Cerebellar nuclear complex (tissue), 1 donor: ENCODE measurements around the gene NR1I3.
"Not testable (repeated sequence)": the region's sequence is repeated elsewhere in the genome, so short reads cannot be mapped to it uniquely, and the experiment has no call there.

Experiments used
- DNase-seq, 2 experiments: peaks; one replicate each; lab custom pipeline; 2025; lab: John Stamatoyannopoulos, UW

Gene NR1I3

DNA sequence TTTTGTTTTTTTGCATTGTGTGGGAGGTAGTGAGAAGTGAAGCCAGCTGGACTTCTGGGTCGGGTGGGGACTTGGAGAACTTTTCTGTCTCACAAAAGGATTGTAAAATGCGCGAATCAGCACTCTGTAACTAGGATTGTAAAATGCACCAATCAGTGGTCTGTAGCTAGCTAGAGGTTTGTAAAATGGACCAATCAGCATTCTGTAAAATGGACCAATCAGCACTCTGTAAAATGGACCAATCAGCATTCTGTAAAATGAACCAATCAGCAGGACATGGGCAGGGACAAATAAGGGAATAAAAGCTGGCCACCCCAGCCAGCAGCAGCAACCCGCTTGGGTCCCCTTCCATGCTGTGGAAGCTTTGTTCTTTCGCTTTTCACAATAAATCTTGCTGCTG is 12.1 kb upstream of the NR1I3 start:
- DNase-seq = not testable (repeated sequence)

DNA sequence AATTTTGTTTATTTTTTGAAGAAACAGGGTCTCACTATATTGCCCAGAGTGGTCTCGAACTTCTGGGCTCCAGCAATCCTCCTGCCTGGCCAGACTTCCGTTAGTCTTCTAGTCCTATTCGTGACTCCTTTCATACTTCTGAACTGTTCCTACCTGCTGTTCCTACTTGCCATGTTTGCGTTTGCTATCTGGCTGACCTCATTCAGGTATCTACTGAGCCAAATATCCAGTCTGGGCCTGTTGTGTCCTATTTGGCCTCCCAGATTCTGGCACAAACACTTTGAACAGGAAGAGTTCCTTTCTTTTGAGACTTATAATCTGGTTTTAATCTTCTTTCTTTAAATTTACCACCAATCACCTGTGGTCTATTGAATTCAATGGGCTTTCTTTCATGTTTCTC is 6.9 kb upstream of the NR1I3 start:
- no peak for DNase-seq

DNA sequence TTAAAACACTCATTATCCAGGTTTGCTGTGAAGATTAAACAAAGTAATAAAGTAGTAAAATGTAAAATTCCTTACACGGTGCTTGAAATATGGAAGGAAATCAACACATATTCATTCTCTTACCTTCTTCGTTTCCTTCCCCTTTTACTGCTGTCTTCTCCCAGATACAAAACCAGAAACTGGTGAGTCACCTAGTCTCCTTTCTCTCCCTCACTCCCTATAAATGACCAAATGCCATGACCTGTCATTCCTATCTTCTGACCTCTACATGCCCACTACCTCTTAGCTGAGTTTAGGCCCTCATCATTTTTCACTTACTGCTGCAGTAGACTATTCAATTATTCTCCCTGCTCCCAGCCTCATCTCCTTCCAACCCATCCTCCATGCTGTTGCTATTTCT is 4.3 kb upstream of the NR1I3 start:
- DNase-seq = no peak

DNA sequence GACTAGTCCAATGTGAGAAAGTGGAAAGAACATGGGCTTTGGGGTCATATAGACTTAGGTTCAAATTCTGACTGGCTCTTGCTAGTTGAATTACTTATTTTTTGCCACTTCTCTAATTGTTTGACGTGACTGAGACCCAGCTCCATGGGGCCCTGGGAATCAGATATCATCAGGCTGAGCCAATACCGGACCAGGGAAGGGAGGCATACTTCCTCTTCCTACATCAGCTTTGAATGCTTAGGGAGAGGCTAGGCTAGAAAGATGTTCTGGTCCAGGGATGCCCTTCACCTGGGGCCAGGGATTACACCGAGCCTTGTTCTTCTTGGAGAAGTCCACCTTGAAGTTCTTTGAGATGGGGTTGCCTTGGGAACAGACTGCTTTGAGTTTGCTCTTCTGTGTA is 3.7 kb upstream of the NR1I3 start:
- no peak for DNase-seq

DNA sequence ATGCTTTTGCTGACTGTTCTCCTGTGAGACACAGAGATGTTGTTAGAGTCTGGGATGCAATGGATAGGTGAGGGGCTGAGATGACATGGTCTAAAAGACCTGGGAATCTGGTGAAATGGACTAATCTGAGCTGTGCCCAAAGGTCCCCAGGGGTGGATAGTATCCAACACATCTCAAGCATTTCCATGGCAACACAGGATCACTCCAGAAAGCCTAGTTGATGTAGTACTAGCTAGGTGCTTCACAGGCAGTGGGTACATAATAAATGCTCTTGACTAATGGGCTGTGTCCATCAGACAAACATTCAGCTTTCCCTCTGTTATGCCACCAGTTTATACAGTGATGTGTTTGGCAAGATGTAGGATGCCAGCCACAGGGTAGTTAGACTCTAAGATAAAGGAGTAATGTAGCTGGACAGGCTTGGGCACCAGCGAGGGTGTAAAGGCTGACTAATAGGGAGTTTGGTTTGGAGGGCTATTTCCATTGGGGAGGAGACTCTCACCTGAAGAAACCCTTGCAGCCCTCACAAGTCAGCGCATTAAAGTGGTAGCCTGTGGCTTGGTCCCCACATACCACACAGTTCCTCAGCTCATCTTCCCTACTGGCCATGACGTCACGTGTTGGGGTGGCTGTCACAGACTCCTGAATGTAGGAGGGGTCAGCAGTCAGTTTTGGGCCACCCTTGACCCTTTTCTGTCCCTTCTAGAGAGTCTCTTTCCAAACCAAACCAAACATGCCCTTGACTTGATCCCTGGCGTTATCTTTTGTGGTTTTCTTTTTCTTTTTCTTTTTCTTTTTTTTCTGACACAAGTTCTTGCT is 1.8 kb downstream of the NR1I3 start:
- no peak for DNase-seq

DNA sequence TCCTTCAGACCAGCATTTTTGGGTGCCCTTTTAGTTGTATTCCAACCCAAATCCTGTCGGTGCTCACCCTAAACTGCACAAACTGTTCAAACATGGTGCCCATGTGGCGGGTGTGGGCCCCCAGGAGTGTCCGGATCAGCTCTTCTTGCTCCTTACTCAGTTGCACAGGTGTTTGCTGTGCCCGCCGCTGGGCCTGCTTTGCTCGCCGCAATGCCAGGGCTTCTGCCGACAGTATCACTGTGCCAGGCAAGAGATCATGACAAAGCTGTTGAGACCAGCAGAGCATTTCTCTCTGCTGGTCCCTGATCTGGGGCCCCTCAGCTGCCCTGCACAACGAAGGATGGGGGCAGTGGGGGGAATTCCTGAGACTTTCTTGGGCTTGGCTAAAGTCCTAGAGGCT is 4.9 kb downstream of the NR1I3 start:
- no peak for DNase-seq

DNA sequence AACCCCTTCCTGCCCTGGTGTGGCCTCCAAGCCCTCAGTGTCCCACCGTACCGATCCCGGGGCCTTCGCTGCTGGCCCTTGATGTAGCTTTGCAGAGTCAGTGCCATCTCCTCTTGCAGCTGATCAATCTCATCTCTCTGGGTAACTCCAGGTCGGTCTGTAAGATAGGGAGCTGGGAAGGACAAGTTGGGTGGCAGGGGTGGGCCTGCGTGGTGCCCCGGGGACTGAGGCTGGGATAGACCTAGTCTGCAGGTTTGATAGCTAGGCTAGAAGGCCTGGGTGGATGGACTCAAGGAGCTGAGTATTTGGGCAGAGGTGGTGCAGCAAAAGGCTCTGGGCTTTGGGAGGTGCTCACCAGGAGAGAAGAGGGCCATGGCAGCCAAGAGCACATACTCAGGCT is 7.2 kb downstream of the NR1I3 start:
- no peak for DNase-seq

DNA sequence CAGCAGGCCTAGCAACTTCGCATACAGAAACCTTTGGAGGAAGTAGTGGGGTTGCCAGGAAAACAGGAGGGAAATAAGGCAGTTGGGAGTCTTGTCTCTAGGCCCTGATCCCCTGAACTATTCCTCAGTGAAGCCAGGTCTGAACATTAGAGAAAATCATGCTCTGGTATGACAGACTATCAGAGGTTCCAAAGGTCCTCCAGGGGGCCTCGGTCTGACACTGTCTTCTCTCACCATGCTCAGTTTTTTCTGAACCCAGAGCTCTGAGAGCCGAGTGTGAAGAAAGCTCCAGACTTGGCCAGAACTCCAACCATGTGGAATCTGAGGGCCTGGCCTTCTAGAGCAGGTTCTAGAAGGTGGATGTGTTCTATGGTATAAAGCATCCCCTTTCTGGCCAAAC is 8.1 kb downstream of the NR1I3 start:
- no peak for DNase-seq

DNA sequence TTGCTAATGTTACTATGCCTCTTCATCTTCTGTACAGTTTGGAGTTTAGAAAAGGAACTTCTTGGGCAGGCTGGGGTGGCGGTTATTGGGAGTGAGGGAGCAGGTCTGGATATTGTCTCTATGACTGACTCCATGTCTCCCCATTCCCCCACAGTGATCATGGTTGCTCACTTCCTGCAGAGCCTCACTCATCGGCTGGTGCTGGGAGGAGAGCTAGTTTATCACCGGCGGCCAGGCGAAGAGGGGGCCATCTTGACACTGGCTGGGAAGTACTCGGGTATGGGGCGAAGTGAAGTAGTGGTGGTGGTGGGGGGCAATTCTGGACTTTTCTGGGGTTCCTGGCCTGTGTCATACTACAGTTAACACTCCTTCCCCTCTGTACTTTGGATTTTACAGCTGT is 10.0 kb downstream of the NR1I3 start:
- no peak for DNase-seq

DNA sequence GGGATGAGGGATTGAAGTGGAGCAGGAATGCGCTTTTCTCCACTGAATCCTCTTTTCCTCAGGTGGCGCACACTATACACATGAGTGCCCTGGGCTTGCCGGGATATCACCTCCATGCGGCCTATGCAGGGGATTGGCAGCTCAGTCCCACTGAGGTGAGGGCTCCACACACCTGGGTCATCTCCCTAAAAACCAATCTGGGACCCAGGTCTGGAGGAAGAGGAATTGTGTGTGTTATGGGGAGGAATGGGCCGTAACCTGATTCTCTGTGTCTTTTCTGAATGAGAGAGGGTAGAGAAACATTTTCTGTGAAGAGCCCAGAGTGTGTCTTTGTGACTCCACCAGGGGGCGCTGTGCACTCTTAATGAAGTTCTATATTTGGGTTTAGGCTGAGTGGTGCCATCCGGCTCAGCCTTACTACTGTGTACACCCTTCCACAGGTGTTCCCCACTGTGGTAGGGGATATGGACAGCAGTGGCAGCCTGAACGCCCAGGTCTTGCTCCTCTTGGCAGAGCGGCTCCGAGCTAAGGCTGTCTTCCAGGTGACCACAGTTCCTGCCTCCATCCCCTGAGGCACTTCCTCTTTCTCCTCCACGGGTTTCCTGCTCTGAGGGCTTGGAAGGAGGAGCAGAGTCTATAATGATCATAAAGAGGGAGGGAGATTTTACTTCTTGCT is 10.7 kb downstream of the NR1I3 start:
- peak in 1 of 2 experiments; percentile 31 for DNase-seq

DNA sequence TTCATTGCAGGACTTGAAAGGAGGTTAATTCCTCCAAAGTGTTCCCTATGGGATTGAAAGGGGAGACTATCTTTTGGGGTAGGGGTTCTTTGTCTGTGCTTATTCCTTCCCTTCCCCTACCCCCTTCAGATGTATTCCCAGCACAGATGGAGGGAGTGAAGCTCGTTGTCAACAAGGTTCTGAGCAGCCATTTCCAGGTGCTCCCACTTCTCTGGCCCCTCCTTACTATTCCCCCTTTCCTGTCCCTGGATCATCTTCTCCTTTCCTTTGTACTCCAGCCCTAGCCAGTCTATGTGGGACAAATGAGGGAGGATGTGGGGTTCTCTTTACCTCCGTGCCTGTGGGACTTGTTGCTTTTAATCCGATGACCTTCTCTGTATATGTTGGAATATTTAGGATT is 11.2 kb downstream of the NR1I3 start:
- no peak for DNase-seq

DNA sequence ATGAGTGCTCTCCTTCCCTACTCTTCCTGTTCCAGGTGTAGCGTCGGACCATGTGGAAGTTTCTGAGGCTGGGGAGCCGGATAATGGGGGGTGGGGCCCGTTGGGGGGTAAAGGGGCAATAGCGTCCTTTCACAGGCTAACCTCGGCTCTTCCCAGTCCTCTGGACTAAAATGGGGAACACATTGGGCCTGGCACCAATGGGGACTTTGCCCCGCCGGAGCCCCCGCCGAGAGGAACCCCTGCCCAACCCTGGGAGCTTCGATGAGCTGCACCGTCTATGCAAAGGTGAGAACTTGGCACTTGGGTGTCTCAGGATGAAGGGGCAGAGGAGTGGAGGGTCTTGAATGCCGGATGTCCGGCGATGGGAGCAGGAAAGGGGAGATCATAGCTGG is 11.7 kb downstream of the NR1I3 start:
- DNase-seq = no peak

DNA sequence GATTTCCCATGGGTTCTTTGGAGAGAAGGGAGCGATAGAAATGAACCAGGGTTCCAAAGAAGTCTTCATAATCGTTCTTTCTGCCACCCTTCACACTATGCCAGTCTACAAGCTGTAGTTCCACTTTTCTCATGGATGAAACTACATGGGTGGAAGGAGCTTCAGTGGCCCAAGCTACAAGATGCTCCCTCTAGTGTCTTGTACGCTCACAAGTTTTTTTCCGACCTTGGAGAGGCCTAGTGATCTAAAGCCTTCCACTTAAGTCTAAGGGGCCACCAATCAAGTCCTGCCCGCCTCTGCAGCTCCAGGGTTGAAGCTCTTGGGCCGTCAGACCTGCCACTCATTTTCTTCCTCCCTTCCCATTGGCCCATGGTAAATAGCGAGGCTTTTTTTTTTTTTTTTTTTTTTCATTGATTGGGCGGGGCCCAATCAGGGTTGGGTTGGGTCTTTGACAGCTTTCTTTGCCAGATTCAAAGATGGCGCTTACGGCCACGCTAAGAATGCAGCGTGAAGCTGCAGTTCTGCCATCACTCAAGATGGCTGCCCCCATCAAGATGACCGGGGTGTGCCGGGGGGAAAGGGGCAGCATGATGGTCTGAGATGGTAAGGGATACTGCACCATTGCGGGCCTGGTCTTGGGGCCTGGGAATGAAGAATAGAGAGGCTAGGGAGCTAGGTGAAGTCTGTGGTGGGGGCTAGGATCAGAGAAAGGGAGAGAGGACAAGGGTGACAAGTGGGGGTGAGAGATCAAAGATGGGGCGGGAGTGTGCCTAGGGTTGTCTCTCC is 12.3 kb downstream of the NR1I3 start, which contains the start of gene TOMM40L:
Gene TOMM40L (plus strand): TSS at position 527 of the 786 bp plus-strand sequence. CDS start 430 bp downstream, outside the sequence.
- peak; percentile 63 to 99 for DNase-seq

DNA sequence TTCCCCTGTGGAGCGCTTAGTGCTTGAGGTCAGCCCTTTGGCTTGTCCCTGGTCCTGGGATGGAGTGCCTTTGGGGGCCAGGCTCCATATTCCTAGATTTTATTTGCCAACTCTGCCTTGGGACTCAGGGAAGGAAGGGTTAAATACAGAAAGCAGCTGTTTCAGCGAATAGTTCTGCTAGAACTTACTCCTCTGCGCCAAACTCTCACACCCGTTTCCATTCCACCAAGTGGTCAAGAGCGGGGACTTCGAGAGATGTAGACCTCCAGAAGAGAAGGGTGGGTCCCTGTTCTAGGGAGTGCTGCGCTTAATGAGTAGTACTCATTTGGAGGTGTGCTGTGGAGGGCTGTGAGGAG is 12.8 kb downstream of the NR1I3 start:
- no peak for DNase-seq

DNA sequence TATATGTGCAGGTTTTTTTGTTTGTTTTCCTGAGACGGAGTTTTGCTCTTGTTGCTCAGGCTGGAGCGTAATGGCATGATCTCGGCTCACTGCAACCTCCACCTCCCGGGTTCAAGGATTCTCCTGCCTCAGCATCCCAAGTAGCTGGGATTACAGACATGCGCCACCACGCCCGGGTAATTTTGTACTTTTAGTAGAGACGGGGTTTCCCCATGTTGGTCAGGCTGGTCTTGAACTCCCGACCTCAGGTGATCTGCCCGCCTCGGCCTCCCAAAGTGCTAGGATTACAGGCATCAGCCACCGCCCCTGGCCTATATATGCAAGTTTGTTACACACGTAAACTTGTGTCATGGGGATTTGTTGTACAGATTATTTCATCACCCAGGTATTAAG is 13.3 kb downstream of the NR1I3 start:
- not testable (repeated sequence) for DNase-seq

DNA sequence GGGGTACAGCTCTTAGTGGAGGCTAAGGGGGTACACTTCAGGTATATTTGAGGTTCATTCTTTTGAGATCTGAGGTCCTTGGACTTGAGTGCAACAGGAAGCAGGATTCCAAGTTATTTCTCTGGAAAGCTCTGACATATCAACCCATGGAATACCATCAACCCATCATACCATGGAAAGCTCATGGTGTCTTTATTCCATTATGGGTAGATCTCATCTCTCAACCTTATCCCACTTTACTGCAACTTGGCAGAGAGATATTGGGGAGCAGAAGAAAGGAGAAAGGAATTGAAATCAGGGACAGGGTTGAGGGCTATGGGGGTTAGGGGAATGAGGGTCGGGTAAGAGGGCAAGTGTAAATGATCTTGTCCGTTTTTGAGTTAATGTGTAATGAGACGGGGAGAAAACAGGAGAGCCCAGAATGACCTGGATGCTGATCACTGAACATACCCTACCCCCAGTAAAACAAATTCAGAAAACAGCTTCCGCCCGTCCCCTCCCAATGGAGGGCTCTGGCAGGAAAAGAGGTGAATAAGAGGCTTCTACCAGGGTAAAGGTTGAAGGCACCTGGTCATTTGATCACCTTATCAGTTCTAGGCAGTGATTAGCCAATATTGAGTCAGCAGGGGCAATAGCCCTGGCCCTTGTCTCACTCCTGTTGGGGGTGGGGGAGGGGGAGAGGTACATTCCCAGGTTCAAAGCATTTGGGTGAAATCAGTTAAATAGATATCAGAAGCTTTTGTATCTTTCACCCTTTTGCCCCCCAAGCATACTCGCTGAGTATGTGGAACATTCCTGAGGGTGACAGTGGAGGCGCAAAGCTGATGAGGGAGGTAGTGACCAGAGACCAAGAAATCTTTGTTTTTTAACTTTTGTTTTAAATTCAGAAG is 14.0 kb downstream of the NR1I3 start:
- no peak for DNase-seq

DNA sequence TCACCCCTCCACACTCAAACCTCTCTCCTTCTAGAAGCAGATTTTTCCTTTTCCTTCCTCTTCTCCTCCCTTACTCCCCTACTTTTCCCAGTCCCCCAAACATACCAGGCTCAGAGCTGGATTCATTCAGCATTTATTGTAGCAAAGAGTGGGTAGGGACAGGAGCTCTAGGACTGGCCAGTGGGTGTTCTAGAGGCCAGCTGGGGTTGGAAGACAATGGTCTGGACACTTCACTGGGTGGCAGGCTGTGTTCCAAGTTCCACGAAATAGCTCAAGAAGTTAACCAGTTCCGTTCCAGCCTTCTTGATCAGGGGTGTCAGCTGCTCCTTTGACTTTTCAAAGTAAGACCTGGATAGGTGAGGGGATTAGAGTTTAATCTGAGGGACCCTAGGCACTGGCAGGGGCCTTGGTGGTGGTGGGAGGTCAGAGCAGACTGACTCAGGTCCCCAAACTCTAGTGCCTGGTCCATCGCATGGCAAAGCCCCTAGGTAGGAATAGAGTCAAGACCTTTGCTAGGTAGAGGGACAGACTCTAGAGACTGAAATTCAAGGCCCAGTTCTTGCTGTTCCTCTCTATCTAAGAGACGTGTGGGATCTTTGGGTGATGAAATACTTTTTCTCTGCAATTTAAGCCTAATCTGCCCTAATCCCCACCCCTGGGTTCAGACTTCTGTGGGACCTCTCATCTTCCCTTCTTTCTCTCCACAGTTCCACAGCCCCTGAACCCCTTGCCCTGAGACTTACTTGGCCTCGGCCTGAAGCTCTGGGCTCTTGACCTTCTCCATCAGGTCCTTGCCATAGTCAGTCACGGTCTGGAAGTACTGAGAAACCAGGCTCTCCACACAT is 15.6 kb downstream of the NR1I3 start:
- DNase-seq = no peak

DNA sequence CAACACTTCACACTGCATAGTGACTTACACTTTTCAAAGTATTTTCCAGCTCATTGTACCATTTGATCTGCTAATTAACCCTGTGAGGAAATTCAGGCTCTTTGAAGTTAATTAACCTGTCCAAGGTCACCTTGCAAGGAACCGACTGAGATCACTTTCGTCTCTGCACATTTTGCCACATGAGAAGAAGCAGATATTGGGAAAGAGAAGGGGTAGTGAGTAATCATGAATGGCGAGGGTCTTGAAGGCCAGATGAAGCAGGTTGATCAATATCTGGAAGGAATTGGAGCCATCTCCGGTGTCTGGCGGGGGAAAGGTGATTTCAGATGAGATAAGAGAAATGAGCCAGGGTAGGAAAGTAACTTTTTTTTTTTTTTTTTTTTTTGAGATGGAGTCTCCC is 18.0 kb downstream of the NR1I3 start:
- DNase-seq = no peak

DNA sequence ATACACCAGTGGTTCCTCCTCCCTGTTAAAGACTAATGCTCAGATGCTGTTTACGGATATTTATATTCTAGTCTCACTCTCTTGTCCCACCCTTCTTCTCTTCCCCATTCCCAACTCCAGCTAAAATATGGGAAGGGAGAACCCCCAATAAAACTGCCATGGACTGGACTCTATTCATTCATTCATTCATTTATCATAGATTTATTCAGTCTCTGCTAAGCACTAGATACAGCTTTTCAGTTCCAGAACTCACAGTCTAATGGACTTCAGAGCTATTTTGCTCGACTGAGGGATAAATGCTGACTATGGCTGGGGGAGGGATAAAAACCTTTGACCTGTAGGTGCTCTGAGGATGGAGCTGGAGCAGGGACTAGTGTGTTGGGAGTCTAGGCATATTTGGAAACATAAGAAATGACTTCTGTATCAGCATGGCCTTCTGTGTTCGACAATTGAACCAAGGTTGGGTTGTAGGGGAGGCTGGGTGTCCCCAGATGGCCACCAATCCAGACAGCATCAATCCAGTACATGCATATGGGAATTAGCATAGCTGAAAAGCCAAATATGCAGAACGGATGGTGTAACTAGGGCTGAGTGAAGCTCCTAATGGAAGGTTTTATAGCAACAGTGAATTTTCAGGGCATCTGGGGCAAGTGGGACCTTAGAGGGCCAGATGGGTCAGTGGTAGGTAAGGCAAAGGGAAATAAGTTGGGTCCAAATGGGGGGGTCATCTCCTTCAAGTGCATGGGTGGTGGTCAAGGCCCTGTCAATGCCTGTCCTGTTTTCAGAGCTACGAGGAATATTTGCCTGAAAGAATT is 18.7 kb downstream of the NR1I3 start:
- no peak for DNase-seq
